ENCODE measurements around the gene PRKCQ. TPM values are rescaled to one million over a fixed set of nuclear protein-coding genes. Genes with fewer than 3 reads are reported as not detected.

The PRKCQ gene
- total RNA-seq, 6 experiments from 2014 or later = not detected

DNA sequence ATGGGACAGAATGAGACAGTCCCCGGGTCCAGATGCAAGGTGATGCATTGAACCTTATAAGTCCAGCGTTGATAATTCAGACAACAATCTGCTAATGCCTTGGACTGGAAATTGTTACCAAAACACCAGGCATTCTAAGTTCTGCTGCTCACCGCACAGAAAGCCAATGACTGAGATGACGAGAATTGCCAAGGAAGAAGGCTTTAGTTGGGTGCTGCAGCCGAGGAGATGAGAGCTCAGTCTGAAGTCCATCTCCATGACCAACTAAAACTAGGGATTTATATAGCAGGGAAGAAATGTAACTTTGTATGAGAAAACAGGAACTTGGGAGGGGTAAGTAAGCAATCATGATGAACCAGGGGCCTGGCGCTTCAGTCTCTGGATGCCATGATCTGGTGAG lies 68.7 kb downstream of the PRKCQ start:
- TF ChIP-seq, protein P1, sequence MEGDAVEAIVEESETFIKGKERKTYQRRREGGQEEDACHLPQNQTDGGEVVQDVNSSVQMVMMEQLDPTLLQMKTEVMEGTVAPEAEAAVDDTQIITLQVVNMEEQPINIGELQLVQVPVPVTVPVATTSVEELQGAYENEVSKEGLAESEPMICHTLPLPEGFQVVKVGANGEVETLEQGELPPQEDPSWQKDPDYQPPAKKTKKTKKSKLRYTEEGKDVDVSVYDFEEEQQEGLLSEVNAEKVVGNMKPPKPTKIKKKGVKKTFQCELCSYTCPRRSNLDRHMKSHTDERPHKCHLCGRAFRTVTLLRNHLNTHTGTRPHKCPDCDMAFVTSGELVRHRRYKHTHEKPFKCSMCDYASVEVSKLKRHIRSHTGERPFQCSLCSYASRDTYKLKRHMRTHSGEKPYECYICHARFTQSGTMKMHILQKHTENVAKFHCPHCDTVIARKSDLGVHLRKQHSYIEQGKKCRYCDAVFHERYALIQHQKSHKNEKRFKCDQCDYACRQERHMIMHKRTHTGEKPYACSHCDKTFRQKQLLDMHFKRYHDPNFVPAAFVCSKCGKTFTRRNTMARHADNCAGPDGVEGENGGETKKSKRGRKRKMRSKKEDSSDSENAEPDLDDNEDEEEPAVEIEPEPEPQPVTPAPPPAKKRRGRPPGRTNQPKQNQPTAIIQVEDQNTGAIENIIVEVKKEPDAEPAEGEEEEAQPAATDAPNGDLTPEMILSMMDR (IDR thresholded peaks at IDR 0.05) = no peak
- no peaks in the 10 kb centered on the region; the same call in 1 of the 2 replicates for H3K9me3 Mint-ChIP-seq

DNA sequence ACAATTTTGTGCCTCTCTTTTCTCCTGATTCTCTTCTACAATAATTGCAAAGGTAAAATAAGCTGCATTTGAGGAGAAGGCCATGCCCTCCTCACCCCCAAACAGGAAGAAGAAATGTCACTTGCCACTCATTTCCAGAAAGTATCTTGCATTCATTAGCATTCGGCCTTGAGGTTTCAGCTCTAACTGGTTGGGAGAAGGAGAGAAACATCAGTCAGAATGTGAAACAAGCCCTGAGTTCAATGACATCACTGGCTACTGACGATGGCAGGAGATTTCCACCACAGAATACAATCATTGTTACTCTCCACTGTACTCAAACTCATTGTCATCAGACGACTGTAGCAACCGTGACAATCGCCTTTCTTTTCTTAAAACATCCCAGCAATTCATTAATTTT lies 72.8 kb downstream of the PRKCQ start:
- H3K27ac Mint-ChIP-seq = no peak overlapping the region
- no peak for DNase-seq
- H3K27me3 Mint-ChIP-seq (ENCODE audit: insufficient read depth) = peaks cover 3% of the 10 kb centered on the region; the same call in 1 of the 2 replicates
- H3K9me3 Mint-ChIP-seq = no peaks in the 10 kb centered on the region; the same call in 1 of the 2 replicates
- no peaks in the 10 kb centered on the region for H3K36me3 Mint-ChIP-seq (ENCODE audit: low read depth)
- TF ChIP-seq, protein P1 (IDR thresholded peaks at IDR 0.05) = no peak
- no peaks in the 10 kb centered on the region for H3K4me1 Mint-ChIP-seq (ENCODE audit: low read depth)
- no peak overlapping the region for H3K4me3 Mint-ChIP-seq

More for the DNA sequence above, 68.7 kb downstream of the PRKCQ start:
- Mint-ChIP-seq H3K27me3 (ENCODE audit: insufficient read depth) (peaks cover 10% of the 10 kb centered on the region), H3K4me1 (ENCODE audit: low read depth) (no peaks in the 10 kb centered on the region), H3K27ac (no peak overlapping the region), H3K36me3 (ENCODE audit: low read depth) (no peaks in the 10 kb centered on the region), H3K4me3 (no peak overlapping the region)
- no peak for DNase-seq

DNA sequence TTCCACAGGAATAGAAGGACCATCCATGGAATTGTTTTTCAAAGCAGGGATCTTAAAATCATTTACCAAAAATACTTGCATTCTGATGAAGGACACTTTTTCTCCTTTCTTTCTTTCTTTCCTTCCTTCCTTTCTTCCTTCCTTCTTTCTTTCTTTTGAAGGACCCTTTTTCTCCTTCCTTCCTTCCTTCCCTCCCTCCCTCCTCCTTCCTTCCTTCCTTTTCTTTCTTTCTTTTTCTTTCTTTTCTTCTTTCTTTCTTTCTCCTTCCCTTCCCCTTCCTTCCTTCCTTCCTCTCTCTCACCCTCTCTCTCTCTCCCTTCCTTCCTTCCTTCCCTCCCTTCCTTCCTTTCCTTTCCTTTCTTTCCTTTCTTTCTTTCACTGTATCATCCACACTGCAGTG lies 74.8 kb downstream of the PRKCQ start:
- H3K27ac Mint-ChIP-seq = no peak overlapping the region
- no peak for DNase-seq
- TF ChIP-seq, protein P1 (IDR thresholded peaks at IDR 0.05) = no peak
- no peaks in the 10 kb centered on the region for H3K36me3 Mint-ChIP-seq (ENCODE audit: low read depth)
- no peak overlapping the region for H3K4me3 Mint-ChIP-seq
- no peaks in the 10 kb centered on the region for H3K9me3 Mint-ChIP-seq
- H3K27me3 Mint-ChIP-seq (ENCODE audit: insufficient read depth) = peaks cover 5% of the 10 kb centered on the region
- no peaks in the 10 kb centered on the region for H3K4me1 Mint-ChIP-seq (ENCODE audit: low read depth)

DNA sequence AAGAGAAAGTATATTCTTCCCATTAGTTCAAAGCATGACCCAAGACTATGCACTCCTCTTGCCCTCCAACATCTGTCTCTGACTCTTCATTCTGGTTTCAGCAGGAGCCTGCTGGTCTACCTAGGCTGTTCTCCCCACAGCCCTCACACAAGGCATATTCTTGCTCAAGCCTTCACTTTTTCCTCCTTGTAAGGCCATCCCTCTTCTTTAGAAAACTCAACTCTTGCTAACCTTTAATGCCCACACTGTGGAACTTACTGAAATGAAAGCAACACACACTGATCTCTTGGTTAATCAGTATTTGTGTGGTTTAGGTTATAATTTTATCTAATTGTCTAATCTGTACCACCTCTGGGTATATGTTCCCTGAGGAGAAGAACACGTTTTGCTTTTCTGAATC lies 75.8 kb downstream of the PRKCQ start:
- Mint-ChIP-seq H3K27me3 (ENCODE audit: insufficient read depth) (peaks cover 5% of the 10 kb centered on the region), H3K27ac (no peak overlapping the region), H3K36me3 (ENCODE audit: low read depth) (no peaks in the 10 kb centered on the region), H3K4me3 (no peak overlapping the region), H3K9me3 (no peaks in the 10 kb centered on the region), H3K4me1 (ENCODE audit: low read depth) (no peaks in the 10 kb centered on the region)
- no peak for DNase-seq
- TF ChIP-seq, protein P1 (IDR thresholded peaks at IDR 0.05) = no peak

DNA sequence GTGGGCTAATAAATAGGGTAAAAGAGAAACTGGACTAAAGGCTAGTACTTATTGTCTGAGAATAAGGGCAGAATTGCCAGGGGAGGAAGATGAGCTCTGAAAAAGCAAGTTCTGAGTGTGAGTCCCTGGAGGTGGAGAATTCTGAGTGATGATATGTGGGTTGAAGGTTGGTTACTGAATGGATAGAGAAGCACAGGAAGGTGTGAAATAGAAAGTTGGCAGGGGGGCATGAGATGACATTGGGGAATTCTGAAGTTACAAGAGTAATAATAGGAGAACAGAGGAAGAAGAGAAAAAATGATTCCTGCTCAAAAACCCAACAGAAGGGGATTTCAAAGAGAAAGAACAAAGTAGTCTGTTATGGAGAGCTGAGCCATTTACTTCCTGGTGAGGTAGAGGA lies 76.9 kb downstream of the PRKCQ start:
- H3K36me3 Mint-ChIP-seq (ENCODE audit: low read depth) = no peaks in the 10 kb centered on the region
- TF ChIP-seq, protein P1 (IDR thresholded peaks at IDR 0.05) = no peak
- H3K4me3 Mint-ChIP-seq = no peak overlapping the region
- peaks cover 5% of the 10 kb centered on the region for H3K27me3 Mint-ChIP-seq (ENCODE audit: insufficient read depth)
- no peaks in the 10 kb centered on the region for H3K4me1 Mint-ChIP-seq (ENCODE audit: low read depth)
- no peak overlapping the region for H3K27ac Mint-ChIP-seq
- no peak for DNase-seq
- H3K9me3 Mint-ChIP-seq = no peaks in the 10 kb centered on the region

DNA sequence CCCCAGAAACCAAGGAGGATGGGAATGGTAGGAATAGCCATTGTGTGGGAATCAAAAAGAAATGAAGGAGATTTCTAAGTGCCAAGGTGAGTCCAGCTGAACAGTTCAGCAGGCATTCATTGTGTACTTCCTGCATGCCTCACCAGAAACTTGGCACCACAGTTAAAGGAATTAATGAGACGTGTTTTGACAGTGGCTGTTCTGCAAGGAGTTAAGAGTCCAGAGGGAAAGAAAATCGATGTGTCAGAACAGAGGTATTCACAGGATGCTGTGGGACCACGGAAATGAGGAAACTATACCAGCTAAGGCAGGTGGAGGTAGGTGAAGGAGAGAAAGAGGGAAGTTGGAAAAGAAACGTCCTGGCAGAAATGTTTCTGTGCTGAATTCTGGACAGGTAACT lies 78.1 kb downstream of the PRKCQ start:
- no peak for DNase-seq
- TF ChIP-seq, protein P1 (IDR thresholded peaks at IDR 0.05) = no peak
- H3K4me1 Mint-ChIP-seq (ENCODE audit: low read depth) = no peaks in the 10 kb centered on the region
- no peak overlapping the region for H3K27ac Mint-ChIP-seq
- H3K27me3 Mint-ChIP-seq (ENCODE audit: insufficient read depth) = peaks cover 5% of the 10 kb centered on the region
- no peaks in the 10 kb centered on the region for H3K36me3 Mint-ChIP-seq (ENCODE audit: low read depth)
- H3K4me3 Mint-ChIP-seq = no peak overlapping the region
- no peaks in the 10 kb centered on the region for H3K9me3 Mint-ChIP-seq
